HG03095 (cell line): Measurements from ENCODE around the gene CIC.

Source experiments
- ATAC-seq: cut with Tn5 transposase; IDR thresholded peaks from one replicate; pipeline ENCODE4 v1.9.1; 2021; ENCODE audit warnings: moderate library complexity; ENCODE audit not compliant: unreplicated experiment

Gene CIC

GRCh38 chr19:42268704-42269477 is at the start of gene CIC:
TSS of gene CIC (plus strand) at chr19:42269252. CDS start at chr19:42271784, 2,532 bp downstream.
- ATAC-seq, result peak; percentile 76

GRCh38 chr19:42219812-42220750 is 49.0 kb upstream of the CIC start, which contains the start of gene ZNF526:
TSS of gene ZNF526 (plus strand) at chr19:42220312. CDS start at chr19:42224404, 4,092 bp downstream.
- ATAC-seq, result peak; percentile 58

- no peak for ATAC-seq
Measured at GRCh38 chr19:42220751-42221097, 48.3 kb upstream of the CIC start.

GRCh38 chr19:42224940-42225717 is 43.9 kb upstream of the CIC start:
- ATAC-seq, result no peak

- no peak for ATAC-seq
Measured at GRCh38 chr19:42225718-42226292, 43.2 kb upstream of the CIC start.

GRCh38 chr19:42226886-42227285 is 42.2 kb upstream of the CIC start:
- no peak for ATAC-seq

GRCh38 chr19:42228641-42229040 is 40.4 kb upstream of the CIC start:
- ATAC-seq, result no peak

- ATAC-seq, result no peak
Measured at GRCh38 chr19:42229301-42229854, 39.7 kb upstream of the CIC start.

GRCh38 chr19:42229855-42230351 is 39.1 kb upstream of the CIC start:
- no peak for ATAC-seq

- no peak for ATAC-seq
Measured at GRCh38 chr19:42230571-42230970, 38.5 kb upstream of the CIC start.

- no peak for ATAC-seq
Measured at GRCh38 chr19:42232435-42232834, 36.6 kb upstream of the CIC start.

GRCh38 chr19:42233106-42233505 is 35.9 kb upstream of the CIC start:
- ATAC-seq, result no peak

- no peak for ATAC-seq
Measured at GRCh38 chr19:42233678-42234292, 35.3 kb upstream of the CIC start.

GRCh38 chr19:42234364-42234763 is 34.7 kb upstream of the CIC start:
- ATAC-seq, result no peak

GRCh38 chr19:42235181-42235580 is 33.9 kb upstream of the CIC start:
- ATAC-seq, result no peak

- ATAC-seq, result no peak
Measured at GRCh38 chr19:42239544-42240220, 29.4 kb upstream of the CIC start.

- ATAC-seq, result no peak
Measured at GRCh38 chr19:42241279-42241678, 27.8 kb upstream of the CIC start.

GRCh38 chr19:42242069-42242511 is 27.0 kb upstream of the CIC start:
- no peak for ATAC-seq
